OCI-LY3 (cell line): ENCODE data around the gene MAOA.

Experiments used
- H2AFZ ChIP-seq: fragments of 200-600, 300-600 bp; shearing (Covaris generic); 2 replicates; pipeline ENCODE4 v1.6.0; 2014; ENCODE audit warnings: antibody characterized with exemption, low read depth, low read length
- H3K27ac ChIP-seq: fragments of 200-600, 300-600 bp; sonication (generic); 2 replicates; pipeline ENCODE4 v1.5.1; 2014; ENCODE audit warnings: mild to moderate bottlenecking, low read length, moderate library complexity, mixed read lengths
- H3K27me3 ChIP-seq: fragments of 200-600, 300-600 bp; sonication (generic); 2 replicates; pipeline ENCODE4 v1.6.1; 2014; ENCODE audit warnings: low read depth, low read length, mixed read lengths
- H3K36me3 ChIP-seq: fragments of 200-600, 300-600 bp; sonication (generic); replicated peaks from 2 replicates; pipeline ENCODE3; 2014; ENCODE audit warnings: low read depth, low read length, mixed read lengths
- H3K4me1 ChIP-seq: fragments of 300-600, 200-600 bp; sonication (generic); 2 replicates; pipeline ENCODE4 v1.6.1; 2014; ENCODE audit warnings: low read length, mixed read lengths
- H3K4me2 ChIP-seq: fragments of 200-600, 300-600 bp; sonication (generic); 2 replicates; pipeline ENCODE4 v1.6.1; 2014; ENCODE audit warnings: low read length, mixed read lengths
- H3K4me3 ChIP-seq: fragments of 300-600, 200-600 bp; sonication (generic); 2 replicates; pipeline ENCODE4 v1.5.1; 2014; ENCODE audit warnings: antibody characterized with exemption, mild to moderate bottlenecking, low read length, moderate library complexity
- H3K79me2 ChIP-seq: fragments of 300-600, 200-600 bp; shearing (Covaris generic); 2 replicates; pipeline ENCODE4 v1.6.1; 2014; ENCODE audit warnings: mild to moderate bottlenecking, low read length, mixed read lengths
- H3K9ac ChIP-seq: fragments of 300-600, 200-600 bp; shearing (Covaris generic); 2 replicates; pipeline ENCODE4 v1.6.0; 2014; ENCODE audit warnings: mild to moderate bottlenecking, low read length, moderate library complexity
- H3K9me3 ChIP-seq: fragments of 200-600, 300-600 bp; shearing (Covaris generic); 2 replicates; pipeline ENCODE4 v1.6.1; 2014; ENCODE audit warnings: low read length, mixed read lengths; ENCODE audit not compliant: insufficient read depth
- H4K20me1 ChIP-seq: fragments of 200-600, 300-600 bp; sonication (generic); 2 replicates; pipeline ENCODE4 v1.6.1; 2016; ENCODE audit warnings: low read length, mixed read lengths; ENCODE audit not compliant: insufficient read depth
- EZH2phosphoT487 ChIP-seq: fragments of 200-600 bp; shearing (Covaris generic); IDR thresholded peaks from 2 replicates; pipeline ENCODE4 v1.6.1; 2018; ENCODE audit warnings: antibody characterized with exemption, mixed run types, low read depth
- TF ChIP-seq, protein P1 (sequence below): fragments of 200-600, 300-600 bp; sonication (generic); IDR thresholded peaks from 2 replicates; pipeline ENCODE4 v1.5.1; 2014; ENCODE audit warnings: antibody characterized with exemption, low read length, low read depth

The MAOA gene

DNA sequence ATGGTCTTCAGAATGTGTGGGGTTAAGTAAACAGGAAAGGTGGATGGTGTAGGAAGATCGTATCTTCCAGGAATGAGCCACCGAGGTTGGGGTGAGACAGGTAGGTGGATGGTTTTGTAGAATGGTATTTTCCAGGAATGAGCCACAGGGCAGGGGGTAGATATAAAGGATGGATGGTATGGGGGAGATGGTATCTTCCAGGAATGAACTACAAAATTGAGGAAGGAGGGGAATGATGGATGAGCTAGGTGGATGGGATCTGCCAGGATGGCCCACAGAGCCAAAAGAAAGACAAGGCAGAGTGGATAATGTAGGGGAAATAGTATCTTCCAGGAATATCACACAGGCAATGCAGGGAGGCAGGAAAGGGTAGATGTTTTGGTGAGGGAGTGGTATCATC lies 60.0 kb downstream of the MAOA start:
- H3K27ac ChIP-seq: no peak overlapping the region
- TF ChIP-seq, protein P1, sequence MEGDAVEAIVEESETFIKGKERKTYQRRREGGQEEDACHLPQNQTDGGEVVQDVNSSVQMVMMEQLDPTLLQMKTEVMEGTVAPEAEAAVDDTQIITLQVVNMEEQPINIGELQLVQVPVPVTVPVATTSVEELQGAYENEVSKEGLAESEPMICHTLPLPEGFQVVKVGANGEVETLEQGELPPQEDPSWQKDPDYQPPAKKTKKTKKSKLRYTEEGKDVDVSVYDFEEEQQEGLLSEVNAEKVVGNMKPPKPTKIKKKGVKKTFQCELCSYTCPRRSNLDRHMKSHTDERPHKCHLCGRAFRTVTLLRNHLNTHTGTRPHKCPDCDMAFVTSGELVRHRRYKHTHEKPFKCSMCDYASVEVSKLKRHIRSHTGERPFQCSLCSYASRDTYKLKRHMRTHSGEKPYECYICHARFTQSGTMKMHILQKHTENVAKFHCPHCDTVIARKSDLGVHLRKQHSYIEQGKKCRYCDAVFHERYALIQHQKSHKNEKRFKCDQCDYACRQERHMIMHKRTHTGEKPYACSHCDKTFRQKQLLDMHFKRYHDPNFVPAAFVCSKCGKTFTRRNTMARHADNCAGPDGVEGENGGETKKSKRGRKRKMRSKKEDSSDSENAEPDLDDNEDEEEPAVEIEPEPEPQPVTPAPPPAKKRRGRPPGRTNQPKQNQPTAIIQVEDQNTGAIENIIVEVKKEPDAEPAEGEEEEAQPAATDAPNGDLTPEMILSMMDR: no peak
- TF ChIP-seq EZH2phosphoT487: no peak
- H3K9me3 ChIP-seq: no peaks in the 10 kb centered on the region

DNA sequence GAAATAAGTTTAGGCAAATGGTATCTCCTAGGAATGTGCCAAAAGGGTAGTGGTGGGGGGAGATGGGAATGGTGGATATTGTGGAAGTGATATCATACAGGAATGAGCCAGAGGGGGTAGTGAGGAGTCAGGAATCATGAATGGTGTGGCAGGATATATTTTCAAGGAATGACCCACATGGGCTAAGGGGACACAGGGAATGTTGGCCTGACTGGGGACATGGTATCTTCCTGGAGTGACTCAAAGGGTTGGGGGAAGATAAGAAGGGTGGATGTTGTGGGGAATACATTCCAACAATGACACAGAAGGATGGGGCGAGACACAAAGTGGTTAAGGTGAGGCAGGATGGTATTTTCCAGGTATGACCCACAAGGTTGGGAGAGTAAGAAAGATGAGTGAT lies 60.6 kb downstream of the MAOA start:
- H3K36me3 ChIP-seq: no peaks in the 10 kb centered on the region
- no peaks in the 10 kb centered on the region for H3K27me3 ChIP-seq
- H3K79me2 ChIP-seq: no peaks in the 10 kb centered on the region
- no peak overlapping the region for H3K4me2 ChIP-seq
- H3K9ac ChIP-seq: no peak overlapping the region
- no peak overlapping the region for H3K27ac ChIP-seq
- TF ChIP-seq EZH2phosphoT487: no peak
- TF ChIP-seq, protein P1: no peak
- no peaks in the 10 kb centered on the region for H3K9me3 ChIP-seq
- no peaks in the 10 kb centered on the region for H4K20me1 ChIP-seq
- no peak overlapping the region for H3K4me3 ChIP-seq
- H2AFZ ChIP-seq: no peak overlapping the region
- H3K4me1 ChIP-seq: no peaks in the 10 kb centered on the region

More for the DNA sequence above, 60.0 kb downstream of the MAOA start:
- Histone ChIP-seq H3K36me3 (no peaks in the 10 kb centered on the region), H4K20me1 (no peaks in the 10 kb centered on the region), H3K79me2 (no peaks in the 10 kb centered on the region), H3K4me2 (no peak overlapping the region), H3K4me1 (no peaks in the 10 kb centered on the region), H3K27me3 (no peaks in the 10 kb centered on the region), H3K4me3 (no peak overlapping the region), H3K9ac (no peak overlapping the region), H2AFZ (no peak overlapping the region)

DNA sequence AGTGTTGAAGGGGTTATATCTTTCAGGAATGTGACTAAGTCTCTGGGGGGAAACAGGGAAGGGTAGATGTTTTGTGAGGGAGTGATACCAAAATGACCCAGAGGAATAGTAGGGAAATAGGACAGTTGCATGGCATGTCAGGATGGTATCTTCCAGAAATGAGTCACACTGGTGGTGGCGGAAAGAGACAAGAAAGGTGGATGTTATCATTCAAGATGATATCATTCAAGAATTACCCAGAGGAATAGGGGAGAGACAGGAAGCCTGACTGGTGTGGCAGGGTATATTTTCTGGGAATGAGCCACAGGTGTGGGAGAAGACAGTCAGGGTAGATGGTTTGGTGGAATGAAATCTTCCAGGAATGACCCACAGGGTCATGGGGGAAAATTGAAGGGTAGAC lies 61.1 kb downstream of the MAOA start:
- TF ChIP-seq, protein P1: no peak
- no peak for TF ChIP-seq EZH2phosphoT487
- Histone ChIP-seq H2AFZ (no peak overlapping the region), H3K27ac (no peak overlapping the region), H3K4me2 (no peak overlapping the region), H3K36me3 (no peaks in the 10 kb centered on the region), H3K9ac (no peak overlapping the region), H3K9me3 (no peaks in the 10 kb centered on the region), H3K79me2 (no peaks in the 10 kb centered on the region), H4K20me1 (no peaks in the 10 kb centered on the region), H3K27me3 (no peaks in the 10 kb centered on the region), H3K4me3 (no peak overlapping the region), H3K4me1 (no peaks in the 10 kb centered on the region)

DNA sequence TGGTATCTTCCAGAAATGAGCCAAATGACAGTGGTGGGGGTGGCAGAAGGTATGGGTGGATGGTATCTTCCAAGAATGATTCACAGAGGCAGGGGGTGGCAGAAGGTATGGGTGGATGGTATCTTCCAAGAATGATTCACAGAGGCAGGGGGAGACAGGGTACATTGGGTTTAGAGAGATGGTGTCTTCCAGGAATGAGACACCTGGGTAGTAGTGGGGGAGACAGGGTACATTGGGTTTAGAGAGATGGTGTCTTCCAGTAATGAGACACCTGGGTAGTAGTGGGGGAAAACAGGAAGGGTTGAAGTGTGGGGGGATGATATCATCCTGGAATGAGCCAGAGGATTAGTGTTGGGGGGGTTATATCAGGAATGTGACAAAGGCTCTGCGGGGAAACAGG lies 62.0 kb downstream of the MAOA start:
- H2AFZ ChIP-seq: no peak overlapping the region
- TF ChIP-seq, protein P1: no peak
- no peak for TF ChIP-seq EZH2phosphoT487
- no peaks in the 10 kb centered on the region for H3K9me3 ChIP-seq
- no peaks in the 10 kb centered on the region for H3K4me1 ChIP-seq
- no peak overlapping the region for H3K9ac ChIP-seq
- no peaks in the 10 kb centered on the region for H3K79me2 ChIP-seq
- H3K4me3 ChIP-seq: no peak overlapping the region
- no peak overlapping the region for H3K4me2 ChIP-seq
- no peak overlapping the region for H3K27ac ChIP-seq
- H3K27me3 ChIP-seq: no peaks in the 10 kb centered on the region
- no peaks in the 10 kb centered on the region for H3K36me3 ChIP-seq
- no peaks in the 10 kb centered on the region for H4K20me1 ChIP-seq
